Neural cell (in vitro differentiated cells): ENCODE data around the gene FGD5. TPM values are rescaled to one million over a fixed set of nuclear protein-coding genes. Genes with fewer than 3 reads are reported as not detected.

Experiments
- H2AFZ ChIP-seq: fragments of 200-600, 300-800 bp; sonication (generic), shearing (Covaris generic); 2 replicates; pipeline ENCODE4 v1.6.0; 2014; ENCODE audit warnings: low read depth, mild to moderate bottlenecking, antibody characterized with exemption, low read length, moderate library complexity
- H3F3A ChIP-seq: fragments of 200-600 bp; shearing (Covaris generic); 2 replicates; pipeline ENCODE4 v1.6.1; 2016; ENCODE audit warnings: mild to moderate bottlenecking, moderate library complexity, mixed read lengths, antibody characterized with exemption, low read length; ENCODE audit not compliant: insufficient read depth, poor library complexity, severe bottlenecking
- H3K27ac ChIP-seq: fragments of 200-600, 300-800 bp; sonication (generic), shearing (Covaris generic); 2 replicates; pipeline ENCODE4 v1.5.1; 2014; ENCODE audit warnings: mild to moderate bottlenecking, low read length, moderate library complexity
- H3K27me3 ChIP-seq: fragments of 300-800, 200-600 bp; sonication (generic), shearing (Covaris generic); 2 replicates; pipeline ENCODE4 v1.6.0; 2014; ENCODE audit warnings: mild to moderate bottlenecking, low read depth, low read length, moderate library complexity; ENCODE audit not compliant: insufficient read depth
- H3K36me3 ChIP-seq: fragments of 300-800, 200-600 bp; sonication (generic), shearing (Covaris generic); 2 replicates; pipeline ENCODE4 v1.5.1; 2014; ENCODE audit warnings: mild to moderate bottlenecking, antibody characterized with exemption, low read length, moderate library complexity; ENCODE audit not compliant: insufficient read depth
- H3K4me2 ChIP-seq: fragments of 300-800, 200-600 bp; sonication (generic), shearing (Covaris generic); 2 replicates; pipeline ENCODE4 v1.6.0; 2014; ENCODE audit warnings: mild to moderate bottlenecking, low read length
- H3K4me3 ChIP-seq: fragments of 300-800, 200-600 bp; sonication (generic), shearing (Covaris generic); 2 replicates; pipeline ENCODE4 v1.5.1; 2014; ENCODE audit warnings: mild to moderate bottlenecking, low read length, moderate library complexity
- H3K79me2 ChIP-seq: fragments of 200-600 bp; shearing (Covaris generic); replicated peaks from 2 replicates; pipeline ENCODE4 v1.6.0; 2014; ENCODE audit warnings: mild to moderate bottlenecking, low read length, moderate library complexity; ENCODE audit not compliant: insufficient read depth
- H3K9ac ChIP-seq: fragments of 300-800, 200-600 bp; sonication (generic), shearing (Covaris generic); 2 replicates; pipeline ENCODE4 v1.6.1; 2016; ENCODE audit warnings: mild to moderate bottlenecking, low read length, mixed read lengths
- H3K9me2 ChIP-seq: fragments of 200-600 bp; shearing (Covaris generic); 2 replicates; pipeline ENCODE4 v1.6.1; 2016; ENCODE audit warnings: mild to moderate bottlenecking, low read length, mixed read lengths; ENCODE audit not compliant: insufficient read depth
- H3K9me3 ChIP-seq: fragments of 200-600, 300-800 bp; sonication (generic), shearing (Covaris generic); 2 replicates; pipeline ENCODE4 v1.6.1; 2016; ENCODE audit warnings: mild to moderate bottlenecking, mixed run types, low read length, moderate library complexity, mixed read lengths
- H4K20me1 ChIP-seq: fragments of 200-600 bp; shearing (Covaris generic); 2 replicates; pipeline ENCODE4 v1.6.1; 2016; ENCODE audit warnings: mild to moderate bottlenecking, mixed run types; ENCODE audit not compliant: insufficient read depth
- CTCF ChIP-seq: fragments of 450-650 bp; IDR thresholded peaks from 2 replicates; pipeline ENCODE4 v1.5.1; 2014; ENCODE audit warnings: antibody characterized with exemption, mild to moderate bottlenecking, moderate library complexity; ENCODE audit not compliant: poor library complexity, severe bottlenecking
- EP300 ChIP-seq: fragments of 450-650 bp; conservative IDR thresholded peaks from 2 replicates; pipeline ENCODE4 v1.6.1; 2014; ENCODE audit warnings: antibody characterized with exemption, mild to moderate bottlenecking, moderate library complexity; ENCODE audit not compliant: poor library complexity, severe bottlenecking
- EZH2 ChIP-seq: fragments of 200-600, 300-800 bp; shearing (Covaris generic), sonication (generic); IDR thresholded peaks from 2 replicates; pipeline ENCODE4 v1.6.1; 2014; ENCODE audit warnings: antibody characterized with exemption, low read length, borderline replicate concordance, mild to moderate bottlenecking; ENCODE audit not compliant: insufficient read depth, poor library complexity, severe bottlenecking
- POLR2AphosphoS5 ChIP-seq: IDR thresholded peaks from 2 replicates; pipeline ENCODE4 v1.6.1; 2012
- RAD21 ChIP-seq: fragments of 450-650 bp; conservative IDR thresholded peaks from 2 replicates; pipeline ENCODE4 v1.6.1; 2014; ENCODE audit warnings: antibody characterized with exemption, mild to moderate bottlenecking, moderate library complexity
- SMC3 ChIP-seq: fragments of 450-650 bp; conservative IDR thresholded peaks from 2 replicates; pipeline ENCODE4 v1.6.1; 2014; ENCODE audit warnings: antibody characterized with exemption, mild to moderate bottlenecking, moderate library complexity; ENCODE audit not compliant: poor library complexity
- TAF1 ChIP-seq: IDR thresholded peaks from 2 replicates; pipeline ENCODE4 v1.6.1; 2012; ENCODE audit warnings: low read depth
- polyA plus RNA-seq: library from polyadenylated mRNA; depleted of rRNA; stranded (reverse); fragments of >200 nt; gene quantifications from 2 replicates; pipeline ENCODE4 v1.2.3, GENCODE V29; 2014
- TF ChIP-seq, protein P1 (sequence below): IDR thresholded peaks from 2 replicates; pipeline ENCODE4 v1.6.1; 2012; ENCODE audit warnings: borderline replicate concordance

Gene FGD5
- polyA plus RNA-seq, 1 donor from 2014 or later: not detected

DNA sequence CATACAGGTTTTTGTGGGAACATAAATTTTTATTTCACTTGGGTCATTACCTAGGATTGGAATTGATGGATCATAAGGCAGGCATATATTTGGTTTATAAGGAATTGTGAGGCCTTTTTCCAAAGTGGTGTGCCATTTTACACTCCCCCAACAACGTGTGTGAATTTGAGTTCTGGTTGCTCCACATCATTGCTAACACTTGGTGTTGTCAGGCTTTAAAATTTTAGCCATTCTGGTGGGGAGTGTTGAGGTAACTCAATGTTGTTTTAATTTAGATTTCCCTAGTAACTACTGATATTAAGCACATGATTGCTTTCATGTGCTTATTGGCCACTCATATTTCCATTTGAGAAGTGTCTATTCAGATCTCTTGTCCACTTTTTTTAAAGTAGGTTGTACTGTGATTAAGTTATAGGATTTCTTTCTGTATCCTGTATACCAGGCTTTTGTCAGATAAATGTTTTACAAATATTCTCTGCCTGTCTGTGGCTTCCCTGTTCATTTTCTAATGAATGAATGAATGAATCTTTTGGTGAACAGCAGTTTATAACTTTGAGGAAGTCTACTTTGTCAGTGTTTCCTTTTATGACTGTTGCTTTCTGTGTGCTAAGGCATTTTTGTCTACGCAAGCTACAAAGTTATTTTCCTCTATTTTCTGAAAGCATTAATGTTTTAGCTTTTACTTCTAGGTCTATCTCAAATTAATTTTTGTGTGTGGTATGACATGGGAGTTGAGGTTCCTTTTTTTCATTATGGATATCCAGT lies 110.7 kb downstream of the FGD5 start:
- no peaks in the 10 kb centered on the region for H3K27me3 ChIP-seq
- no peaks in the 10 kb centered on the region for H3F3A ChIP-seq
- H2AFZ ChIP-seq: no peak overlapping the region
- no peaks in the 10 kb centered on the region for H3K36me3 ChIP-seq
- no peaks in the 10 kb centered on the region for H4K20me1 ChIP-seq
- H3K4me2 ChIP-seq: no peak overlapping the region
- no peaks in the 10 kb centered on the region for H3K9me3 ChIP-seq
- H3K9ac ChIP-seq: no peak overlapping the region
- H3K4me3 ChIP-seq: no peak overlapping the region
- no peak overlapping the region for H3K27ac ChIP-seq
- H3K9me2 ChIP-seq: no peaks in the 10 kb centered on the region
- TF ChIP-seq RAD21 (no peak), CTCF (no peak), EP300 (no peak), POLR2AphosphoS5 (no peak), EZH2 (no peak), SMC3 (no peak)
- TF ChIP-seq, protein P1, sequence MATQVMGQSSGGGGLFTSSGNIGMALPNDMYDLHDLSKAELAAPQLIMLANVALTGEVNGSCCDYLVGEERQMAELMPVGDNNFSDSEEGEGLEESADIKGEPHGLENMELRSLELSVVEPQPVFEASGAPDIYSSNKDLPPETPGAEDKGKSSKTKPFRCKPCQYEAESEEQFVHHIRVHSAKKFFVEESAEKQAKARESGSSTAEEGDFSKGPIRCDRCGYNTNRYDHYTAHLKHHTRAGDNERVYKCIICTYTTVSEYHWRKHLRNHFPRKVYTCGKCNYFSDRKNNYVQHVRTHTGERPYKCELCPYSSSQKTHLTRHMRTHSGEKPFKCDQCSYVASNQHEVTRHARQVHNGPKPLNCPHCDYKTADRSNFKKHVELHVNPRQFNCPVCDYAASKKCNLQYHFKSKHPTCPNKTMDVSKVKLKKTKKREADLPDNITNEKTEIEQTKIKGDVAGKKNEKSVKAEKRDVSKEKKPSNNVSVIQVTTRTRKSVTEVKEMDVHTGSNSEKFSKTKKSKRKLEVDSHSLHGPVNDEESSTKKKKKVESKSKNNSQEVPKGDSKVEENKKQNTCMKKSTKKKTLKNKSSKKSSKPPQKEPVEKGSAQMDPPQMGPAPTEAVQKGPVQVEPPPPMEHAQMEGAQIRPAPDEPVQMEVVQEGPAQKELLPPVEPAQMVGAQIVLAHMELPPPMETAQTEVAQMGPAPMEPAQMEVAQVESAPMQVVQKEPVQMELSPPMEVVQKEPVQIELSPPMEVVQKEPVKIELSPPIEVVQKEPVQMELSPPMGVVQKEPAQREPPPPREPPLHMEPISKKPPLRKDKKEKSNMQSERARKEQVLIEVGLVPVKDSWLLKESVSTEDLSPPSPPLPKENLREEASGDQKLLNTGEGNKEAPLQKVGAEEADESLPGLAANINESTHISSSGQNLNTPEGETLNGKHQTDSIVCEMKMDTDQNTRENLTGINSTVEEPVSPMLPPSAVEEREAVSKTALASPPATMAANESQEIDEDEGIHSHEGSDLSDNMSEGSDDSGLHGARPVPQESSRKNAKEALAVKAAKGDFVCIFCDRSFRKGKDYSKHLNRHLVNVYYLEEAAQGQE: no peak
- no peaks in the 10 kb centered on the region for H3K79me2 ChIP-seq

- Histone ChIP-seq H3K9ac (no peak overlapping the region), H3K9me3 (no peaks in the 10 kb centered on the region), H2AFZ (no peak overlapping the region), H3K27me3 (no peaks in the 10 kb centered on the region), H3K4me3 (no peak overlapping the region), H4K20me1 (no peaks in the 10 kb centered on the region), H3K79me2 (no peaks in the 10 kb centered on the region), H3K4me2 (no peak overlapping the region), H3F3A (no peaks in the 10 kb centered on the region), H3K9me2 (no peaks in the 10 kb centered on the region), H3K27ac (no peak overlapping the region), H3K36me3 (no peaks in the 10 kb centered on the region)
- TF ChIP-seq, protein P1: no peak
- no peak for TF ChIP-seq TAF1
- no peak for TF ChIP-seq CTCF
- no peak for TF ChIP-seq RAD21
- TF ChIP-seq POLR2AphosphoS5: no peak
- TF ChIP-seq SMC3: no peak
- no peak for TF ChIP-seq EZH2
- no peak for TF ChIP-seq EP300
Observed at GRCh38 chr3:14933820-14934425, 115.2 kb downstream of the FGD5 start.
